GM10847 (cell line): ENCODE measurements around the gene VPS41.

ENCODE experiments used
- POLR2A ChIP-seq: IDR thresholded peaks from 2 replicates; pipeline ENCODE4 v1.6.1; 2011; ENCODE audit not compliant: insufficient read length; ENCODE audit errors: extremely low read depth

VPS41 gene

GRCh38 chr7:38694326-38694725, 214.7 kb downstream of the VPS41 start:
- TF ChIP-seq POLR2A: no peak

- TF ChIP-seq POLR2A: no peak
Observed at GRCh38 chr7:38686888-38687287, 222.1 kb downstream of the VPS41 start.

DNA sequence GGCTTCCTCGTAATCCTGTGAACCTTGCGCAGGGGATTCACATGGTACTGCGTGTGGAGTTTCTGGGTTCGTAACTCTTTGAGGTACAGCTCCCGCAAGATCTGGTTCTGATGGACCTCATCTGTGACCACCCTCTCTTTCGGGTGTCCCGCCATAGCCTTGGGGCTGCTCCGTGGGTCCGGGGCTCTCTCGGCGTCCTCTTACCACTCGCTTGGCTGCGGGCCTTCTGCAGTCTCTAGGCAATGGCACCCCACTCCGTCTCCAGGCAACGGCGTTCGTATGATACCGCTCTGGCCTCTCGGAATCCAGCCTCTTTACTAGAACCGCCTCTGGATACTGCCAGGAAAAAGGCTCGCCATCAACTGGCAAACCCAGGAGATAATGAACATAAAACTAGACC, 223.1 kb downstream of the VPS41 start:
- no peak for TF ChIP-seq POLR2A

GRCh38 chr7:38682606-38683005, 226.4 kb downstream of the VPS41 start:
- TF ChIP-seq POLR2A: no peak

DNA sequence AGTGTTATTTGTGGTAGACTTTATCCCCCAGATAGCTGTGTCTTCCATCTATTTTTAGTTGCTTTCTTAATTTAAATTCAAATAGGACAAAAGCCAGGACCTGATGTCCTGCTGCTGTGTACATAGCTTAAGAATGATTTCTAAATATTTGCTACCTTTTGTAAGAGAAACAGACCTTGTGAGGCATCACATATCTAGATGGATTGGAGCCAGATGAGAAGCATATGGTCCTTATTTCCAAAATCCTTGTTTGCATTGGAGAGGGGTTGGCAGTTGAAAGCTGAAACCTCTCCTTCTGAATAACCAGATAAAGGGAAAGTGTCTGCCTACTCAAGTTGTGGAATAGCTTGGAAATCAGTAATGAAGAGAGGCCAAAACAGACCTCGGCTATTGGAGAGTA, 227.1 kb downstream of the VPS41 start:
- no peak for TF ChIP-seq POLR2A

DNA sequence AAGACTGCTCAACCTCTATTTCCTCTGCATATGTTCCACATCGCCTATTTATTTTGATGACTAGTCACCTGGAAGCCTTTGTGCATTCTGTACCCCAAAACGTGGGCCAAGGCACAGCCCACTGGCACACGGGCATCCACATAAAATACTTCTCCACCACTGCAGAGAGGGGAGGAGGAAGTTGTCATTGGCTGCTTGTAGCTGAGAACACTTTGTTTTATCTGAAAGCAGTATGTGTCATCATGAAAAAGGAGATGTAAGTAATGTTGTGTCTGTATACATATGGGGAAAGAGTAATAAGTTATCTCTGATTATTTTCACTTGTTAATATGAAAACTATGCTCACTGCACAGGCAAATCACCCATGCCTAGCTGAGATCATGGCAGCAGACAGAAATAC, 229.6 kb downstream of the VPS41 start:
- TF ChIP-seq POLR2A: no peak

- TF ChIP-seq POLR2A: no peak
Observed at GRCh38 chr7:38678698-38679054, 230.3 kb downstream of the VPS41 start.

GRCh38 chr7:38677981-38678697, 230.9 kb downstream of the VPS41 start:
- TF ChIP-seq POLR2A: no peak

DNA sequence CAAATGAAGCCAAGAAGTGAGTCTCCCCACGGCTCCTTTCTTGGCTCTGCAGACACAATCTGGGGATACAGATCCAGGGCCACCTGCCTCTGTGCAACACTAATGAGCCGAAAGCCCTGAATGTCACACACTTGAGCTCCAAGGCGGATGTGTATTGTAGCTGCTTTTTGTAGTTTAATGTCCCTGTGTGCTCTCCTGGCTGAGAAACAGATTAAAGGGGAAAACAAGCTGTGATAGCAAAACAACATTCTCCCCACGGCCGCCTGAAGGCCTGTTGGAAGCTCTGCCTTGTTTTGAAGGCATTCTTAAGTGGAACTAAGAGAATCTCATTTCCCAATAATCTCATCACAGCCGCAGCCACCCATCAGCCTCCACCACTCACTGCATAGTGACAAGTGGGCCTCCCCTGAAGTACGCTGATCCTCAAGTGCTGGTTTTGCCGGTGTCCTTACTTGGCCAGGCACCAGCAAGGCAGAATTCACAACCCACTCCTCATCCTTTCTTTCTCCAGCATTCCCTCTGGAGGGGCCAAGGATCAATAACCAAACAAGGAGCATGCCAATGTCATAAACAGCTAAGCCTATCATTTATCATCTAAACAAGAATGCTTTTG, 233.4 kb downstream of the VPS41 start:
- TF ChIP-seq POLR2A: no peak

- no peak for TF ChIP-seq POLR2A
Observed at GRCh38 chr7:38674513-38674912, 234.5 kb downstream of the VPS41 start.

GRCh38 chr7:38673795-38674194, 235.2 kb downstream of the VPS41 start:
- no peak for TF ChIP-seq POLR2A
